HepG2 (cell line): ENCODE results near the gene ARID5B. TPM values are rescaled to one million over a fixed set of nuclear protein-coding genes. Genes with fewer than 3 reads are reported as not detected.

Source experiments
- ATF1 ChIP-seq: IDR thresholded peaks from 2 replicates; pipeline ENCODE4 v1.6.1; 2016; ENCODE audit warnings: mild to moderate bottlenecking, control low read depth
- CENPT ChIP-seq: sonication (generic); formaldehyde crosslinking; IDR thresholded peaks from 2 replicates; pipeline ENCODE4 v1.8.0; 2022; ENCODE audit warnings: low read depth, mild to moderate bottlenecking, moderate library complexity, missing genetic modification reagents
- DR1 ChIP-seq: sonication (generic); formaldehyde crosslinking; IDR thresholded peaks from 2 replicates; pipeline ENCODE4 v1.8.0; 2021; ENCODE audit warnings: mild to moderate bottlenecking, missing genetic modification reagents, inconsistent platforms
- FOXM1 ChIP-seq: sonication (generic); formaldehyde crosslinking; IDR thresholded peaks from 2 replicates; pipeline ENCODE4 v1.5.0; 2020; ENCODE audit warnings: missing genetic modification reagents
- IRF1 ChIP-seq: sonication (generic); formaldehyde crosslinking; IDR thresholded peaks from 2 replicates; pipeline ENCODE4 v1.4.0; 2020; ENCODE audit warnings: low read depth, mild to moderate bottlenecking, missing genetic modification reagents
- MATR3 ChIP-seq: sonication (generic); formaldehyde crosslinking; IDR thresholded peaks from 2 replicates; pipeline ENCODE4 v1.4.0; 2020; ENCODE audit warnings: missing genetic modification reagents
- MTA1 ChIP-seq: sonication (generic); formaldehyde crosslinking; IDR thresholded peaks from 2 replicates; pipeline ENCODE4 v1.4.0; 2020; ENCODE audit warnings: missing genetic modification reagents, mild to moderate bottlenecking, borderline replicate concordance
- PHF5A ChIP-seq: IDR thresholded peaks from one replicate; pipeline ENCODE4 v1.6.1; 2018; ENCODE audit warnings: low read depth, missing genetic modification reagents; ENCODE audit not compliant: unreplicated experiment
- SAFB2 ChIP-seq: sonication (generic); formaldehyde crosslinking; IDR thresholded peaks from 2 replicates; pipeline ENCODE4 v1.5.1; 2020; ENCODE audit warnings: missing genetic modification reagents, low read depth, mild to moderate bottlenecking, borderline replicate concordance
- SMARCE1 ChIP-seq: fragments of 450-650 bp; IDR thresholded peaks from 2 replicates; pipeline ENCODE4 v1.6.1; 2017; ENCODE audit warnings: borderline replicate concordance
- TAF1 ChIP-seq: sonication (generic); formaldehyde crosslinking; IDR thresholded peaks from 2 replicates; pipeline ENCODE4 v1.4.0; 2020; ENCODE audit warnings: missing genetic modification reagents
- U2AF2 ChIP-seq: fragments of 200-400 bp; formaldehyde crosslinking; IDR thresholded peaks from 2 replicates; pipeline ENCODE4 v1.6.1; 2017; ENCODE audit warnings: low read depth, mild to moderate bottlenecking, low read length
- ZIK1 ChIP-seq: sonication (generic); formaldehyde crosslinking; IDR thresholded peaks from 2 replicates; pipeline ENCODE4 v1.5.0; 2020; ENCODE audit warnings: mild to moderate bottlenecking, low read depth, missing genetic modification reagents, borderline replicate concordance
- ZNF24 ChIP-seq: fragments of 450-650 bp; IDR thresholded peaks from 2 replicates; pipeline ENCODE4 v1.6.1; 2017; ENCODE audit warnings: antibody characterized with exemption, mild to moderate bottlenecking
- ZNF282 ChIP-seq: fragments of 450-650 bp; IDR thresholded peaks from 2 replicates; pipeline ENCODE4 v1.6.1; 2018; ENCODE audit not compliant: partially characterized antibody
- ZNF563 ChIP-seq: sonication (generic); formaldehyde crosslinking; IDR thresholded peaks from 2 replicates; pipeline ENCODE4 v1.8.0; 2022; ENCODE audit warnings: mild to moderate bottlenecking, moderate library complexity, missing genetic modification reagents
- ZNF792 ChIP-seq: IDR thresholded peaks from 2 replicates; pipeline ENCODE4 v1.6.1; 2016
- polyA plus RNA-seq, 8 experiments: library from polyadenylated mRNA; depleted of rRNA in 3 of 8; stranded (reverse) in 7 of 8; unstranded in 1 of 8; fragments of >200 nt; fragmentation: Illumina TruSeq in 4 of 8; extraction: Trizol in 4 of 8; gene quantifications; 2 replicates each; pipeline versions ENCODE4 v1.2.1 to v1.2.3, GENCODE V29; 2011 to 2016; ENCODE audit warnings: low read depth in 4 of 8, missing spikeins in 1 of 8, mixed read lengths in 1 of 8; ENCODE audit not compliant: insufficient read depth in 1 of 8
- total RNA-seq, 5 experiments: library from RNA; depleted of rRNA; stranded (reverse); fragments of >200 nt; fragmentation: Illumina TruSeq; extraction: Trizol; gene quantifications; 2 replicates each; pipeline ENCODE4 v1.2.3, GENCODE V29; 2016; ENCODE audit warnings: low read depth in 1 of 5
- TF ChIP-seq, protein P1 (sequence below): sonication (generic); formaldehyde crosslinking; IDR thresholded peaks from 2 replicates; pipeline ENCODE4 v1.4.0; 2020; ENCODE audit warnings: missing genetic modification reagents, borderline replicate concordance
- TF ChIP-seq, protein P2 (sequence below): sonication (generic); formaldehyde crosslinking; IDR thresholded peaks from 2 replicates; pipeline ENCODE4 v1.8.0; 2022; ENCODE audit warnings: missing genetic modification reagents, mild to moderate bottlenecking, borderline replicate concordance
- TF ChIP-seq, protein P3 (sequence below): sonication (generic); formaldehyde crosslinking; IDR thresholded peaks from 2 replicates; pipeline ENCODE4 v1.8.1; 2023; ENCODE audit warnings: mild to moderate bottlenecking, missing genetic modification reagents, borderline replicate concordance

The ARID5B gene
- total and polyA plus RNA-seq, 2 of the 13 experiments (the other 11 are each of a cell fraction or from before 2014, with no cell fraction given) = 6.2 to 21.1 TPM

GRCh38 chr10:62093863-62094291 lies 192.4 kb downstream of the ARID5B start (continued):
- TF ChIP-seq, protein P1, sequence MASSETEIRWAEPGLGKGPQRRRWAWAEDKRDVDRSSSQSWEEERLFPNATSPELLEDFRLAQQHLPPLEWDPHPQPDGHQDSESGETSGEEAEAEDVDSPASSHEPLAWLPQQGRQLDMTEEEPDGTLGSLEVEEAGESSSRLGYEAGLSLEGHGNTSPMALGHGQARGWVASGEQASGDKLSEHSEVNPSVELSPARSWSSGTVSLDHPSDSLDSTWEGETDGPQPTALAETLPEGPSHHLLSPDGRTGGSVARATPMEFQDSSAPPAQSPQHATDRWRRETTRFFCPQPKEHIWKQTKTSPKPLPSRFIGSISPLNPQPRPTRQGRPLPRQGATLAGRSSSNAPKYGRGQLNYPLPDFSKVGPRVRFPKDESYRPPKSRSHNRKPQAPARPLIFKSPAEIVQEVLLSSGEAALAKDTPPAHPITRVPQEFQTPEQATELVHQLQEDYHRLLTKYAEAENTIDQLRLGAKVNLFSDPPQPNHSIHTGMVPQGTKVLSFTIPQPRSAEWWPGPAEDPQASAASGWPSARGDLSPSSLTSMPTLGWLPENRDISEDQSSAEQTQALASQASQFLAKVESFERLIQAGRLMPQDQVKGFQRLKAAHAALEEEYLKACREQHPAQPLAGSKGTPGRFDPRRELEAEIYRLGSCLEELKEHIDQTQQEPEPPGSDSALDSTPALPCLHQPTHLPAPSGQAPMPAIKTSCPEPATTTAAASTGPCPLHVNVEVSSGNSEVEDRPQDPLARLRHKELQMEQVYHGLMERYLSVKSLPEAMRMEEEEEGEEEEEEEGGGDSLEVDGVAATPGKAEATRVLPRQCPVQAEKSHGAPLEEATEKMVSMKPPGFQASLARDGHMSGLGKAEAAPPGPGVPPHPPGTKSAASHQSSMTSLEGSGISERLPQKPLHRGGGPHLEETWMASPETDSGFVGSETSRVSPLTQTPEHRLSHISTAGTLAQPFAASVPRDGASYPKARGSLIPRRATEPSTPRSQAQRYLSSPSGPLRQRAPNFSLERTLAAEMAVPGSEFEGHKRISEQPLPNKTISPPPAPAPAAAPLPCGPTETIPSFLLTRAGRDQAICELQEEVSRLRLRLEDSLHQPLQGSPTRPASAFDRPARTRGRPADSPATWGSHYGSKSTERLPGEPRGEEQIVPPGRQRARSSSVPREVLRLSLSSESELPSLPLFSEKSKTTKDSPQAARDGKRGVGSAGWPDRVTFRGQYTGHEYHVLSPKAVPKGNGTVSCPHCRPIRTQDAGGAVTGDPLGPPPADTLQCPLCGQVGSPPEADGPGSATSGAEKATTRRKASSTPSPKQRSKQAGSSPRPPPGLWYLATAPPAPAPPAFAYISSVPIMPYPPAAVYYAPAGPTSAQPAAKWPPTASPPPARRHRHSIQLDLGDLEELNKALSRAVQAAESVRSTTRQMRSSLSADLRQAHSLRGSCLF = no peak
- TF ChIP-seq DR1 (CRISPR knock-in tag) = no peak
- no peak for TF ChIP-seq SMARCE1
- TF ChIP-seq ZNF24 = peak; percentile 18; the same call in 1 of the 2 replicates
- TF ChIP-seq, protein P2, sequence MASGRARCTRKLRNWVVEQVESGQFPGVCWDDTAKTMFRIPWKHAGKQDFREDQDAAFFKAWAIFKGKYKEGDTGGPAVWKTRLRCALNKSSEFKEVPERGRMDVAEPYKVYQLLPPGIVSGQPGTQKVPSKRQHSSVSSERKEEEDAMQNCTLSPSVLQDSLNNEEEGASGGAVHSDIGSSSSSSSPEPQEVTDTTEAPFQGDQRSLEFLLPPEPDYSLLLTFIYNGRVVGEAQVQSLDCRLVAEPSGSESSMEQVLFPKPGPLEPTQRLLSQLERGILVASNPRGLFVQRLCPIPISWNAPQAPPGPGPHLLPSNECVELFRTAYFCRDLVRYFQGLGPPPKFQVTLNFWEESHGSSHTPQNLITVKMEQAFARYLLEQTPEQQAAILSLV = no peak
- no peak for TF ChIP-seq MTA1 (CRISPR knock-in tag)
- TF ChIP-seq FOXM1 (CRISPR knock-in tag) = no peak
- TF ChIP-seq MATR3 (CRISPR knock-in tag) = no peak
- TF ChIP-seq, protein P3, sequence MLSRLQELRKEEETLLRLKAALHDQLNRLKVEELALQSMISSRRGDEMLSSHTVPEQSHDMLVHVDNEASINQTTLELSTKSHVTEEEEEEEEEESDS (CRISPR knock-in tag) = no peak
- TF ChIP-seq SAFB2 (CRISPR knock-in tag) = no peak
- no peak for TF ChIP-seq ZNF792
- no peak for TF ChIP-seq IRF1 (CRISPR knock-in tag)
- TF ChIP-seq PHF5A = no peak
- peak; percentile 48; the same call in 1 of the 2 replicates for TF ChIP-seq ATF1 (CRISPR knock-in tag)
- no peak for TF ChIP-seq CENPT (CRISPR knock-in tag)
- no peak for TF ChIP-seq U2AF2
- no peak for TF ChIP-seq ZNF563 (CRISPR knock-in tag)
- no peak for TF ChIP-seq TAF1 (CRISPR knock-in tag)
- no peak for TF ChIP-seq ZNF282
- no peak for TF ChIP-seq ZIK1
